Measurements from ENCODE around the gene SPAG16.
"Not testable (repeated sequence)": the region's sequence is repeated elsewhere in the genome, so short reads cannot be mapped to it uniquely, and the experiment has no call there.

SPAG16 gene

GRCh38 chr2:213691351-213691750 lies 407.1 kb downstream of the SPAG16 start:
- TF ChIP-seq CTCF (IDR thresholded peaks at IDR 0.05; ENCODE audit: control insufficient read depth, extremely low read depth, insufficient read depth), result no peak

GRCh38 chr2:213696442-213696841 lies 412.2 kb downstream of the SPAG16 start:
- no peak overlapping the region for H3K4me3 ChIP-seq (ENCODE audit: low read depth, low read length)
- DNase-seq (ENCODE audit: low read depth), result no peak
- no peak for TF ChIP-seq CTCF (IDR thresholded peaks at IDR 0.05; ENCODE audit: control insufficient read depth, extremely low read depth, insufficient read depth)

More at GRCh38 chr2:213691351-213691750, 407.1 kb downstream of the SPAG16 start:
- no peak overlapping the region for H3K4me3 ChIP-seq (ENCODE audit: low read depth, low read length)
- no peak for DNase-seq (ENCODE audit: low read depth)

- not testable (repeated sequence) for H3K4me3 ChIP-seq (ENCODE audit: low read depth, low read length)
Observed at GRCh38 chr2:213701365-213701764, 417.1 kb downstream of the SPAG16 start.

GRCh38 chr2:213703406-213704098 lies 419.3 kb downstream of the SPAG16 start:
- DNase-seq (ENCODE audit: low read depth), result no peak
- H3K4me3 ChIP-seq (ENCODE audit: low read depth, low read length), result no peak overlapping the region
- TF ChIP-seq CTCF (IDR thresholded peaks at IDR 0.05; ENCODE audit: control insufficient read depth, extremely low read depth, insufficient read depth), result no peak

More at GRCh38 chr2:213701365-213701764, 417.1 kb downstream of the SPAG16 start:
- DNase-seq (ENCODE audit: low read depth), result not testable (repeated sequence)

GRCh38 chr2:213710164-213710563 lies 425.9 kb downstream of the SPAG16 start:
- H3K4me3 ChIP-seq (ENCODE audit: low read depth, low read length), result no peak overlapping the region
- TF ChIP-seq CTCF (IDR thresholded peaks at IDR 0.05; ENCODE audit: control insufficient read depth, extremely low read depth, insufficient read depth), result no peak
- no peak for DNase-seq (ENCODE audit: low read depth)

- not testable (repeated sequence) for DNase-seq (ENCODE audit: low read depth); H3K4me3 ChIP-seq (ENCODE audit: low read depth, low read length)
Observed at GRCh38 chr2:213718411-213718810, 434.1 kb downstream of the SPAG16 start.

GRCh38 chr2:213722565-213722964 lies 438.3 kb downstream of the SPAG16 start:
- H3K4me3 ChIP-seq (ENCODE audit: low read depth, low read length), result no peak overlapping the region
- no peak for TF ChIP-seq CTCF (IDR thresholded peaks at IDR 0.05; ENCODE audit: control insufficient read depth, extremely low read depth, insufficient read depth)
- no peak for DNase-seq (ENCODE audit: low read depth)

- TF ChIP-seq CTCF (IDR thresholded peaks at IDR 0.05; ENCODE audit: control insufficient read depth, extremely low read depth, insufficient read depth), result no peak
- no peak for DNase-seq (ENCODE audit: low read depth)
- no peak overlapping the region for H3K4me3 ChIP-seq (ENCODE audit: low read depth, low read length)
Observed at GRCh38 chr2:213723041-213723560, 438.8 kb downstream of the SPAG16 start.

Data from LNCaP clone FGC (cell line).